ENCODE data around the gene RPL21.

GRCh38 chr13:27267596-27267995 lies 16.2 kb downstream of the RPL21 start:
- TF ChIP-seq, protein P1, sequence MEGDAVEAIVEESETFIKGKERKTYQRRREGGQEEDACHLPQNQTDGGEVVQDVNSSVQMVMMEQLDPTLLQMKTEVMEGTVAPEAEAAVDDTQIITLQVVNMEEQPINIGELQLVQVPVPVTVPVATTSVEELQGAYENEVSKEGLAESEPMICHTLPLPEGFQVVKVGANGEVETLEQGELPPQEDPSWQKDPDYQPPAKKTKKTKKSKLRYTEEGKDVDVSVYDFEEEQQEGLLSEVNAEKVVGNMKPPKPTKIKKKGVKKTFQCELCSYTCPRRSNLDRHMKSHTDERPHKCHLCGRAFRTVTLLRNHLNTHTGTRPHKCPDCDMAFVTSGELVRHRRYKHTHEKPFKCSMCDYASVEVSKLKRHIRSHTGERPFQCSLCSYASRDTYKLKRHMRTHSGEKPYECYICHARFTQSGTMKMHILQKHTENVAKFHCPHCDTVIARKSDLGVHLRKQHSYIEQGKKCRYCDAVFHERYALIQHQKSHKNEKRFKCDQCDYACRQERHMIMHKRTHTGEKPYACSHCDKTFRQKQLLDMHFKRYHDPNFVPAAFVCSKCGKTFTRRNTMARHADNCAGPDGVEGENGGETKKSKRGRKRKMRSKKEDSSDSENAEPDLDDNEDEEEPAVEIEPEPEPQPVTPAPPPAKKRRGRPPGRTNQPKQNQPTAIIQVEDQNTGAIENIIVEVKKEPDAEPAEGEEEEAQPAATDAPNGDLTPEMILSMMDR (optimal IDR thresholded peaks at IDR 0.05 in 1 of 3, IDR thresholded peaks at IDR 0.05 in 1 of 3, conservative IDR thresholded peaks at IDR 0.05 in 1 of 3; ENCODE audit: extremely low read depth in 1 of 3, insufficient read depth in 2 of 3, low read length in 3 of 3) = no peak
- TF ChIP-seq EZH2 (IDR thresholded peaks at IDR 0.05; ENCODE audit: low read length) = no peak
